HFFc6 (cell line): ENCODE results near the gene GID4. TPM values are rescaled to one million over a fixed set of nuclear protein-coding genes. Genes with fewer than 3 reads are reported as not detected.
A peak's percentile ranks its signal among the peaks of the same experiment; 100 is the strongest.

Experiments used
- DNase-seq: peaks from one replicate; pipeline ENCODE4 v3.0.0-alpha.2; 2018
- H3K27ac Mint-ChIP-seq: 2 replicates; pipeline ENCODE4 v1.8.0; 2020; ENCODE audit warnings: mild to moderate bottlenecking, mixed read lengths
- H3K27me3 Mint-ChIP-seq: 2 replicates; pipeline ENCODE4 v1.8.0; 2021; ENCODE audit warnings: mild to moderate bottlenecking, moderate library complexity, mixed read lengths; ENCODE audit not compliant: insufficient read depth
- H3K36me3 Mint-ChIP-seq: 2 replicates; pipeline ENCODE4 v1.8.0; 2021; ENCODE audit warnings: low read depth, mixed read lengths
- H3K4me1 Mint-ChIP-seq: 2 replicates; pipeline ENCODE4 v1.8.0; 2020; ENCODE audit warnings: low read depth, mixed read lengths
- H3K4me3 Mint-ChIP-seq: 2 replicates; pipeline ENCODE4 v1.8.0; 2020; ENCODE audit warnings: mild to moderate bottlenecking, moderate library complexity, mixed read lengths
- H3K9me3 Mint-ChIP-seq: 2 replicates; pipeline ENCODE4 v1.8.0; 2020; ENCODE audit warnings: mild to moderate bottlenecking, mixed read lengths
- total RNA-seq, 6 experiments: library from RNA; stranded (reverse); fragmentation: NEBNext Ultra II Directional; extraction: Animal tissue kit (Norgen Biotek cat#: 25700); gene quantifications; 2 replicates in 1 of 6; 3 replicates in 5 of 6; pipeline ENCODE4 v1.2.3, GENCODE V29; 2021
- TF ChIP-seq, protein P1 (sequence below): fragments of 200-600 bp; sonication (generic); IDR thresholded peaks from 2 replicates; pipeline ENCODE4 v1.5.0; 2021; ENCODE audit warnings: antibody characterized with exemption, mild to moderate bottlenecking

The GID4 gene
- total RNA-seq, 6 experiments from 2014 or later = 8.6 to 11.9 (median 9.5) TPM

DNA sequence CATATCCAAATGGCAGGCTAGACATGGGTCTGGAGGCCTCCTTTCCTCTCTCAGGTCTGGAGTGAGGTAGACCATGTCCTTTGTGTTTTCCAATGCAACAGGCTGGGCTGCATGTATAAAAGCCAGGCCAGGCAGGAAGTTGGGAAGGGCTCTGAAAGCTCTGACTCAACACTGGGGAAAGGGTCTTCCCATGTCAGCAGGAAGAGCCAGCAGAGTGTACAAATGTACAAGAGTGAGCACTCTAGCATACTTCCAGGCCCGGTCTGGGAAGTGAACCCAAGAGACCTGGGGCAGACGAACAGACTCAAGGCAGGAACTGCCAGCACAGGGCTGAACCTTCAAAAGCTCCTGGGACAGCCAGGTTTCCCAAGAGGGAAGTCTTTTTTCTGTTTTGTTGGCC lies 7.3 kb upstream of the GID4 start:
- no peak overlapping the region for H3K4me3 Mint-ChIP-seq
- no peaks in the 10 kb centered on the region for H3K36me3 Mint-ChIP-seq
- peak overlapping the region; percentile 60 for H3K27ac Mint-ChIP-seq

GRCh38 chr17:18033442-18034099 lies 5.6 kb upstream of the GID4 start:
- Mint-ChIP-seq H3K27ac (peak overlapping the region; percentile 45; the same call in 1 of the 2 replicates), H3K27me3 (no peaks in the 10 kb centered on the region), H3K4me1 (peaks cover 34% of the 10 kb centered on the region), H3K36me3 (no peaks in the 10 kb centered on the region), H3K9me3 (no peaks in the 10 kb centered on the region), H3K4me3 (no peak overlapping the region)
- TF ChIP-seq, protein P1, sequence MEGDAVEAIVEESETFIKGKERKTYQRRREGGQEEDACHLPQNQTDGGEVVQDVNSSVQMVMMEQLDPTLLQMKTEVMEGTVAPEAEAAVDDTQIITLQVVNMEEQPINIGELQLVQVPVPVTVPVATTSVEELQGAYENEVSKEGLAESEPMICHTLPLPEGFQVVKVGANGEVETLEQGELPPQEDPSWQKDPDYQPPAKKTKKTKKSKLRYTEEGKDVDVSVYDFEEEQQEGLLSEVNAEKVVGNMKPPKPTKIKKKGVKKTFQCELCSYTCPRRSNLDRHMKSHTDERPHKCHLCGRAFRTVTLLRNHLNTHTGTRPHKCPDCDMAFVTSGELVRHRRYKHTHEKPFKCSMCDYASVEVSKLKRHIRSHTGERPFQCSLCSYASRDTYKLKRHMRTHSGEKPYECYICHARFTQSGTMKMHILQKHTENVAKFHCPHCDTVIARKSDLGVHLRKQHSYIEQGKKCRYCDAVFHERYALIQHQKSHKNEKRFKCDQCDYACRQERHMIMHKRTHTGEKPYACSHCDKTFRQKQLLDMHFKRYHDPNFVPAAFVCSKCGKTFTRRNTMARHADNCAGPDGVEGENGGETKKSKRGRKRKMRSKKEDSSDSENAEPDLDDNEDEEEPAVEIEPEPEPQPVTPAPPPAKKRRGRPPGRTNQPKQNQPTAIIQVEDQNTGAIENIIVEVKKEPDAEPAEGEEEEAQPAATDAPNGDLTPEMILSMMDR = peak; percentile 84
- peak; percentile 82 for DNase-seq

More for the DNA sequence above, 7.3 kb upstream of the GID4 start:
- Mint-ChIP-seq H3K9me3 (no peaks in the 10 kb centered on the region), H3K4me1 (peaks cover 20% of the 10 kb centered on the region), H3K27me3 (no peaks in the 10 kb centered on the region)
- no peak for DNase-seq
- TF ChIP-seq, protein P1 = no peak

DNA sequence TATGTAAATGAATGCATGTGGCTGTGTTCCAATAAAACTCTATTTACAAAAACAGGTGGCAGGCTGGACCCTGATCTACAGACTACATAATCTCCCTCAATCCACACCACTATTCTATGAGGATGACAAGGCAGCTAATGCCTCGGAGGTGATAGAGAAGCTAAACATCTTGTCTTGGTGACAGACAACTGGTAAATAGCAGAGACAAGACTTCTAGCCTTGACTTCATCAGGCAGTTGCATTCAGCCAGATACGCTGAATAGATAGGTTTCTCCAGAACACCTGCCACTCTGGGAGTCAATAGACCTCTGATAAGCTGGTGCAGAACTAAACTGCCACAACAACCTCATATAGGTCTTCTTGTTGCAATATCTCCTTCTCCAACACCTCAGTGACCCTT lies 3.5 kb upstream of the GID4 start:
- TF ChIP-seq, protein P1 = no peak
- Mint-ChIP-seq H3K4me3 (no peak overlapping the region), H3K4me1 (peaks cover 41% of the 10 kb centered on the region), H3K36me3 (no peaks in the 10 kb centered on the region; the same call in 1 of the 2 replicates), H3K9me3 (no peaks in the 10 kb centered on the region), H3K27ac (no peak overlapping the region), H3K27me3 (no peaks in the 10 kb centered on the region; the same call in 1 of the 2 replicates)
- DNase-seq = no peak

DNA sequence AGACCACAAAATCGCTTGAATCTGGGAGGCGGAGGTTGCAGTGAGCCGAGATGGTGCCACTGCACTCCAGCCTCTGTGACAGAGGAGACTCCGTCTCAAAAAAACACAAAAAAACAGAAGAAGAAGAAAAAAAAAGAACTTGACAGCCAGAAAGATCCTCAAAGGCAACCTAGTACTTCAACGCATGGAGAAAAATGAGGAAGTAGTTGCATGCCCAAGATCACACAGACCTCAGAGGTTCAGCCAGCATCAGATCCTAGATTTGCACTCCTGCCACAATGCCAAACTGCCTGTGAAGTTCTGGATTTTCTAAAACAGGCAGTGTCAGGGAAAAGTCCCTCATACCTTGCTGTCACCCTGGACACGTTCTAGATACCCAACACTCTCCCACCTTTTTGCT lies 1.7 kb upstream of the GID4 start:
- no peak for DNase-seq
- H3K4me3 Mint-ChIP-seq = peak overlapping the region; percentile 90
- 0 out of 2 replicates have a peak overlapping the region, but pooled peaks have one; percentile 2 for H3K27ac Mint-ChIP-seq
- no peaks in the 10 kb centered on the region; the same call in 1 of the 2 replicates for H3K36me3 Mint-ChIP-seq
- no peaks in the 10 kb centered on the region for H3K9me3 Mint-ChIP-seq
- H3K4me1 Mint-ChIP-seq = peaks cover 48% of the 10 kb centered on the region
- TF ChIP-seq, protein P1 = no peak
- no peaks in the 10 kb centered on the region; the same call in 1 of the 2 replicates for H3K27me3 Mint-ChIP-seq

DNA sequence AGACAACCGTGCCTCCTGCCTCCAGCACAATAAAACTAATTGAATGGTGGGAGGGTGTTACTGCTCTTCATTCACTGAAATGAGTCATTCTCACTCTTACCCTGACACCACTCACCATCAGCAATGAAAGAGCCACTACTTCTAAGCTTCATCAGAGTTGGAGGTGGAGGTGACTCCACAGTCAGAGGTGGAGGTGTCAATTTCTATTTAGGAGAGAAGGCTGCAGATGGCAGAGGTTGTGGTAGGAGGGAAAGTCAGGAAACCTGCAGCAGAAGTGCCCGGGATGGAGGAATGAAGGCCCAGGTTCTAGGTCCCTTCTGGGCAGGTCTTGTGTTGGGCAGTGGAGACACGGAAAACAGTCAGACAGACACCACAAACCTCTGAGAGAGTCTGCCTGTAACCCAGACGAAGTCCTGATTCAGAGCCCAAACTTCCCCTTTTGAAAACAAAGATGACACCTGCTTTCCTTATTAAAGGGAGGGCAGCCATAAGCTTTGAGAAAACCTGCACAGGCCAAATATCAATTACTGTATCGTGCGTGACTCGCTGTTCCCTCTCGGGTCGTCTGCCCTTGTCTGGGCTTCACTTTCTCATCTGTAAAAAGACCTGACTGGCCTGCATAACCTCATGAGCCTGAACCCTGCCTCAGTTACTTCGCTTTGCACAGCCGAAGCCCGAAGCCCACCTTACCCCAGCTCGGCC lies 908 bp upstream of the GID4 start:
- H3K9me3 Mint-ChIP-seq = no peaks in the 10 kb centered on the region
- H3K27ac Mint-ChIP-seq = peak overlapping the region; percentile 89
- TF ChIP-seq, protein P1 = no peak
- no peaks in the 10 kb centered on the region; the same call in 1 of the 2 replicates for H3K36me3 Mint-ChIP-seq
- no peaks in the 10 kb centered on the region; the same call in 1 of the 2 replicates for H3K27me3 Mint-ChIP-seq
- peak overlapping the region; percentile 90 for H3K4me3 Mint-ChIP-seq
- H3K4me1 Mint-ChIP-seq = peaks cover 46% of the 10 kb centered on the region
- DNase-seq = peak; percentile 20
